ENCODE results near the gene SLC47A2. TPM values are rescaled to one million over a fixed set of nuclear protein-coding genes. Genes with fewer than 3 reads are reported as not detected.

The SLC47A2 gene
- total and polyA plus RNA-seq, 2 of the 13 experiments (the other 11 are each of a cell fraction or from before 2014, with no cell fraction given), result 0.04 TPM; not detected in 1

GRCh38 chr17:19703828-19704613 lies 12.4 kb downstream of the SLC47A2 start (continued):
- no peak for TF ChIP-seq ZNF253 (CRISPR knock-in tag; IDR thresholded peaks at IDR 0.05; ENCODE audit: borderline replicate concordance)
- no peak; the same call in 1 of the 2 replicates for TF ChIP-seq ZNF512B (CRISPR knock-in tag; IDR thresholded peaks at IDR 0.05; ENCODE audit: borderline replicate concordance)
- peak; percentile 56; the same call in 1 of the 2 replicates for TF ChIP-seq MTA1 (CRISPR knock-in tag; IDR thresholded peaks at IDR 0.05; ENCODE audit: borderline replicate concordance)
- TF ChIP-seq NFRKB (IDR thresholded peaks at IDR 0.05), result no peak
- TF ChIP-seq ZNF3 (CRISPR knock-in tag; IDR thresholded peaks at IDR 0.05), result no peak
- peak in 1 of 2 experiments; percentile 56; a peak in 1 of 4 replicates for TF ChIP-seq HMGXB4 (CRISPR knock-in tag; IDR thresholded peaks at IDR 0.05; ENCODE audit: borderline replicate concordance in 1 of 2, low read depth in 1 of 2)
- TF ChIP-seq PREB (CRISPR knock-in tag; IDR thresholded peaks at IDR 0.05), result no peak
- TF ChIP-seq NKX3-1 (CRISPR knock-in tag; IDR thresholded peaks at IDR 0.05), result no peak
- no peak for TF ChIP-seq CBX5 (CRISPR knock-in tag; IDR thresholded peaks at IDR 0.05; ENCODE audit: borderline replicate concordance)
- no peak for TF ChIP-seq KDM2A (CRISPR knock-in tag; IDR thresholded peaks at IDR 0.05; ENCODE audit: borderline replicate concordance, low read depth)
- no peak for TF ChIP-seq ZBTB7A (CRISPR knock-in tag; IDR thresholded peaks at IDR 0.05)
- no peak for TF ChIP-seq RFX1 (IDR thresholded peaks at IDR 0.05)
- TF ChIP-seq DNMT3B (CRISPR knock-in tag; conservative IDR thresholded peaks at IDR 0.05), result no peak
- peak; percentile 12 for TF ChIP-seq HNRNPLL (IDR thresholded peaks at IDR 0.05; ENCODE audit: low read depth, low read length, poor library complexity, severe bottlenecking)
- TF ChIP-seq FOSL1 (CRISPR knock-in tag; IDR thresholded peaks at IDR 0.05; ENCODE audit: borderline replicate concordance), result no peak
- TF ChIP-seq ZFP36L1 (CRISPR knock-in tag; IDR thresholded peaks at IDR 0.05), result no peak
- no peak for TF ChIP-seq ZNF230 (CRISPR knock-in tag; IDR thresholded peaks at IDR 0.05)
- no peak for TF ChIP-seq ZNF703 (CRISPR knock-in tag; IDR thresholded peaks at IDR 0.05; ENCODE audit: borderline replicate concordance)
- TF ChIP-seq ZNF562 (CRISPR knock-in tag; IDR thresholded peaks at IDR 0.05; ENCODE audit: borderline replicate concordance), result no peak
- TF ChIP-seq ZNF513 (CRISPR knock-in tag; conservative IDR thresholded peaks at IDR 0.05), result no peak
- no peak for TF ChIP-seq HES4 (CRISPR knock-in tag; IDR thresholded peaks at IDR 0.05; ENCODE audit: borderline replicate concordance)
